Activated B cell treated with CpG ODN at 0.5 μM for 24 hours (primary cell): ENCODE measurements around the gene VPS13C. TPM values are rescaled to one million over a fixed set of nuclear protein-coding genes. Genes with fewer than 3 reads are reported as not detected.

Experiments
- ATAC-seq: fragments of 200-7000 bp; cut with Tn5 transposase; one replicate; pipeline ENCODE4 v1.10.0; 2021; ENCODE audit warnings: low read depth, mild to moderate bottlenecking, moderate library complexity
- CTCF ChIA-PET: fragments of 350-600 bp; sonication (Branson Sonifier 250); formaldehyde crosslinking; loops from one replicate; lab custom pipeline; 2021; ENCODE audit warnings: antibody characterized with exemption; lab: Charles Lee
- POLR2A ChIA-PET: fragments of 350-600 bp; sonication (Branson Sonifier 250); formaldehyde crosslinking; loops from one replicate; lab custom pipeline; 2021; ENCODE audit warnings: antibody characterized with exemption; lab: Charles Lee
- DNase-seq: peaks from one replicate; pipeline ENCODE4 v3.0.0; 2022
- H3K27ac Mint-ChIP-seq: one replicate; pipeline ENCODE4 v1.8.0; 2020; ENCODE audit warnings: mixed read lengths
- H3K27me3 Mint-ChIP-seq: one replicate; pipeline ENCODE4 v1.8.0; 2021; ENCODE audit warnings: mixed read lengths
- H3K36me3 Mint-ChIP-seq: one replicate; pipeline ENCODE4 v1.8.0; 2021; ENCODE audit warnings: low read depth, mixed read lengths
- H3K4me1 Mint-ChIP-seq: one replicate; pipeline ENCODE4 v1.8.0; 2021; ENCODE audit warnings: mixed read lengths
- H3K4me3 Mint-ChIP-seq: one replicate; pipeline ENCODE4 v1.8.0; 2020; ENCODE audit warnings: mild to moderate bottlenecking, mixed read lengths
- H3K9me3 Mint-ChIP-seq: one replicate; pipeline ENCODE4 v1.8.0; 2020; ENCODE audit warnings: mixed read lengths
- intact Hi-C: fragments of 100-400 bp; cut with micrococcal nuclease; formaldehyde crosslinking; loops from one replicate; pipeline ENCODE4 v1.15.1; 2024
- total RNA-seq: library from RNA; stranded (reverse); gene quantifications from 2 replicates; pipeline ENCODE4 v1.2.3, GENCODE V29; 2022
- TF ChIP-seq, protein P1 (sequence below): fragments of 200-600 bp; IDR thresholded peaks from one replicate; pipeline ENCODE4 v1.8.0; 2022; ENCODE audit warnings: antibody characterized with exemption, mild to moderate bottlenecking

The VPS13C gene
- total RNA-seq, 1 donor from 2014 or later = 172 TPM

DNA sequence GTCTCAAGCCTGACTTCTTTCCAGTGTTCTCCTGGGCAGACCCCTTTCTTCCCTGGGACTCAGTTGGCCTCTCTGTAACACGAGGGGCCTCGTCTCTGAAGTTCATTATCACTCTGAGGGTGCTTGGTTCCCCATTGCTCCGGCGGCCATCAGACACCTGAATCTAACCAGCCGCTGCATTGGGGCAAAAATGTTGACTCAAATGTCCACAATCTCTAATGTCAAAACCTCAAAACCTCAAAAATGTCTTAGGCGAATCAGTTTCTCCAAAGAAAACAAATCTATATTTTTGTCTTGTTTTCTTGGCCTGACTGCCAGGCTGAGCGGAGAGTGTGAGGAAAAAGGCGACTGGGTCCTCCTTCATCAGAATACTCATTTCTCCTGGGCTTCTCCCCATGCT, 220.7 kb downstream of the VPS13C start:
- DNase-seq = no peak
- no peak for ATAC-seq
- H3K9me3 Mint-ChIP-seq = no peaks in the 10 kb centered on the region
- intact Hi-C loops = loop anchor here (10.0 kb wide), 3 partner anchors 645 to 1485 kb away; no protein-coding TSS in a partner anchor
- no peak overlapping the region for H3K27ac Mint-ChIP-seq
- H3K4me3 Mint-ChIP-seq = no peak overlapping the region
- peaks cover 25% of the 10 kb centered on the region for H3K27me3 Mint-ChIP-seq
- POLR2A ChIA-PET = no interaction called here
- CTCF ChIA-PET = interaction anchor here (0.8 kb wide), 1 partner anchor 9 kb away, joined by 3 read pairs; no protein-coding TSS in a partner anchor
- no peaks in the 10 kb centered on the region for H3K4me1 Mint-ChIP-seq
- TF ChIP-seq, protein P1, sequence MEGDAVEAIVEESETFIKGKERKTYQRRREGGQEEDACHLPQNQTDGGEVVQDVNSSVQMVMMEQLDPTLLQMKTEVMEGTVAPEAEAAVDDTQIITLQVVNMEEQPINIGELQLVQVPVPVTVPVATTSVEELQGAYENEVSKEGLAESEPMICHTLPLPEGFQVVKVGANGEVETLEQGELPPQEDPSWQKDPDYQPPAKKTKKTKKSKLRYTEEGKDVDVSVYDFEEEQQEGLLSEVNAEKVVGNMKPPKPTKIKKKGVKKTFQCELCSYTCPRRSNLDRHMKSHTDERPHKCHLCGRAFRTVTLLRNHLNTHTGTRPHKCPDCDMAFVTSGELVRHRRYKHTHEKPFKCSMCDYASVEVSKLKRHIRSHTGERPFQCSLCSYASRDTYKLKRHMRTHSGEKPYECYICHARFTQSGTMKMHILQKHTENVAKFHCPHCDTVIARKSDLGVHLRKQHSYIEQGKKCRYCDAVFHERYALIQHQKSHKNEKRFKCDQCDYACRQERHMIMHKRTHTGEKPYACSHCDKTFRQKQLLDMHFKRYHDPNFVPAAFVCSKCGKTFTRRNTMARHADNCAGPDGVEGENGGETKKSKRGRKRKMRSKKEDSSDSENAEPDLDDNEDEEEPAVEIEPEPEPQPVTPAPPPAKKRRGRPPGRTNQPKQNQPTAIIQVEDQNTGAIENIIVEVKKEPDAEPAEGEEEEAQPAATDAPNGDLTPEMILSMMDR = no peak
- H3K36me3 Mint-ChIP-seq = no peaks in the 10 kb centered on the region

DNA sequence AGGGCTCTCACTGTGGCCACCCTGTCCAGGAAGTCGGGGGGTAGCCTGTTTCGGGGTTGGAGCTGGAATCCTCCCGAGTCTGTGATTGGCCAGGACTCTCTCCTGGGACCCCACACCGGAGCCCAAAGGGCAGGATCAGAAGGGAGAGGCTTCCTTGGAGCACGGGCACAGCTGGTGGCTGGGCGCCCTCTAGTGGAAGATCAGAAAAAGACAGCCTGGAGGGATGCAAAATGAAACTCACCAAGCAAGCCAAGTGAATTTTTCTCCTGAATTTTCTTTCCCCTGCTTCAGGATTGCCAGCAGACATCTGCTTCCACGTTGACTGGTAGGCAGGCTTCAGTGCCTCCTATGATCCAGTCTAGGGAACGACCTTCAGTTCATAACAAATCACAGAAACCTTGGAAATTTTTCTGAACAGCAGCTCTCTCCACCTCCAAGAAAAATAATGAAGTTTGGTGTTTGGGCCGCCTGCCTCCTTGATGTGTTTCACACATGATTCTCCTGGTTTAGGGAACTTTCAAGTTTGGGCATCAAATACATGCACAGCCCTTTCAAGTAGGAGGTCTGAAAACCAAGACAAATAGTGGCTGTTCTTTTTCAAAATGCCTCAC, 224.6 kb downstream of the VPS13C start:
- Mint-ChIP-seq H3K4me3 (no peak overlapping the region), H3K36me3 (no peaks in the 10 kb centered on the region), H3K4me1 (peaks cover 3% of the 10 kb centered on the region), H3K9me3 (no peaks in the 10 kb centered on the region), H3K27ac (no peak overlapping the region), H3K27me3 (peaks cover 33% of the 10 kb centered on the region)
- ChIA-PET CTCF (interaction anchor here (0.8 to 5.1 kb wide), 5 partner anchors 11 to 1249 kb away, joined by 3 to 57 read pairs (median 3); no protein-coding TSS in a partner anchor), POLR2A (no interaction called here)
- TF ChIP-seq, protein P1 = no peak
- DNase-seq (peak; percentile 40), ATAC-seq (peak; percentile 58)
- intact Hi-C loops = loop anchor here (10.0 kb wide), 3 partner anchors 641 to 1481 kb away; no protein-coding TSS in a partner anchor

DNA sequence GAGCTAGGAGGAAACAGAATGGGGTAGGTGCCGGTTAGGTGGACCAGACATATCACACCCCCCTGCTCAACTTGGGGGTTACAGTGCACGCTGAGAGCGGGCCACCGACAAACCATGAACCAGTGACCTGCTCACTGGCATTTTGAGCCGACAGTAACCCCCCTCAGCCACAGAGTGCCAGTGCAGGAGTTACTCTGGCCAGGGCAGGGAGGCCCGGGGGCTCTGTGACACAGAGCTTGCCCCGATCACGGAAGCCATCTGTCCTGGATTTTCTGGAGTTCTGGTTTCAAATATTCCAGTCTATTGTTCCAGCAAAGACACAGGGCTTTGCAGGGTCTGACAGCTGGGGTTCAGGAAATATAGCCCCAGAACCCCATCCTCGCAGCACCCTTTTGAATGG, 225.2 kb downstream of the VPS13C start:
- intact Hi-C loops = loop anchor here (10.0 kb wide), 3 partner anchors 640 to 1480 kb away; no protein-coding TSS in a partner anchor
- TF ChIP-seq, protein P1 = no peak
- H3K36me3 Mint-ChIP-seq = no peaks in the 10 kb centered on the region
- CTCF ChIA-PET = interaction anchor here (1.0 to 5.1 kb wide), 4 partner anchors 23 to 1249 kb away, joined by 3 to 57 read pairs (median 4); no protein-coding TSS in a partner anchor
- no peaks in the 10 kb centered on the region for H3K9me3 Mint-ChIP-seq
- ATAC-seq (no peak), DNase-seq (no peak)
- peaks cover 3% of the 10 kb centered on the region for H3K4me1 Mint-ChIP-seq
- POLR2A ChIA-PET = no interaction called here
- peaks cover 28% of the 10 kb centered on the region for H3K27me3 Mint-ChIP-seq
- no peak overlapping the region for H3K4me3 Mint-ChIP-seq
- H3K27ac Mint-ChIP-seq = no peak overlapping the region

DNA sequence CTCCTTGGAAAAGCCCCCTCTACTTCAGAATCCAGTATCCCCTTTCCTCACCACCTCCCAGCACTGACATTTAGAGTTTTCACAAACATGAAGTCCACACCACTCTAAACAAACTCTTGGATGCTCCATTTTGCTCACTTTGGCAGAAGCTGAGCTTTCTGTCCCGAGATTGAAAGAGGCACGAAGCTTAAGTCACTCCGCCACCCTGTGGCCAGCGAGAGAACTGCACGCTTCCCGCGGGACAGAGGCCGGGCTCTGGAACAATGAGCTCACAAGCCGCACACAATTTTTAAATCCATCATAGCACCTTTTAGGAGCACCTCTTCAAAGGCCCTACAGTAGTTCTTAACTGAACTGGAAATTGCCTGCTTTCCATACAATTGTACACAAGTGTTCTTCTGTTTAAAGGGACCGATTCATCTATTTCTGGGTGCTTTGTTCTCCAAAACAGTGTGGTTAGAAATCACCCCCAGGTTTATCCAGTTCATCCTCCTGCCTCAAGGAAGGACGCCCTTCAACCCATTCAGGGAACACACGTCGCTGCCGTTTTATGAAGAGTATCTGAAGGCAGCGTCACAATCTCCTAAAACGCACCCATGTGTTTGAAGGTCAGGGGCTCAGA, 226.1 kb downstream of the VPS13C start:
- DNase-seq = peak; percentile 66
- CTCF ChIA-PET = interaction anchor here (0.9 to 5.1 kb wide), 15 partner anchors 9 to 1506 kb away, joined by 3 to 57 read pairs (median 4); partner anchors contain the start of gene C2CD4A
- intact Hi-C loops = loop anchor here (1.0 to 10.0 kb wide), 5 partner anchors 639 to 1479 kb away; no protein-coding TSS in a partner anchor
- peaks cover 3% of the 10 kb centered on the region for H3K4me1 Mint-ChIP-seq
- H3K9me3 Mint-ChIP-seq = no peaks in the 10 kb centered on the region
- no peak overlapping the region for H3K27ac Mint-ChIP-seq
- peak; percentile 77 for ATAC-seq
- TF ChIP-seq, protein P1 = no peak
- POLR2A ChIA-PET = no interaction called here
- no peak overlapping the region for H3K4me3 Mint-ChIP-seq
- H3K27me3 Mint-ChIP-seq = peaks cover 24% of the 10 kb centered on the region
- H3K36me3 Mint-ChIP-seq = no peaks in the 10 kb centered on the region

DNA sequence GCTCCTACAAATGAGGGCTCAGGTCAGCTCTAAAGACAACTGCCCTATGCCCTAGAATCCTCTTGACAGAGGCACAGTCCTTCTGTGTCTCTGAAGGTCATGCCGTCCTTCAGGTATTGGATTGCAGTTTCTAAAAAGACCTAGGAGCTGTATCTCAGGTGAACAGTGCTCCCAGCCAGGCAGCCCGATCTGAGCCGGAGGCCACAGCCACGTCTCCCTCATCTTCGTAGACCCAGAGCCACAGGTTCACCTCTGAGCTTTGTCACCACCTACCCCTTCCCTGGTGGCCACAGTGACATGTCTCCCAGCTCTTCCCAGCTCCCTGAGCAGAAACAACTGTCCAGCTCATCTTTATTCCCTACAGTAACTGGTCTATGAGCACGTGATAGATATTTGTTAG, 228.0 kb downstream of the VPS13C start:
- H3K9me3 Mint-ChIP-seq = no peaks in the 10 kb centered on the region
- ChIA-PET CTCF (interaction anchor here (1.0 to 5.1 kb wide), 4 partner anchors 10 to 1246 kb away, joined by 3 to 57 read pairs (median 4); no protein-coding TSS in a partner anchor), POLR2A (no interaction called here)
- DNase-seq (no peak), ATAC-seq (no peak)
- TF ChIP-seq, protein P1 = no peak
- no peaks in the 10 kb centered on the region for H3K36me3 Mint-ChIP-seq
- H3K27ac Mint-ChIP-seq = no peak overlapping the region
- intact Hi-C loops = loop anchor here (10.0 kb wide), 3 partner anchors 637 to 1477 kb away; no protein-coding TSS in a partner anchor
- peaks cover 21% of the 10 kb centered on the region for H3K27me3 Mint-ChIP-seq
- no peak overlapping the region for H3K4me3 Mint-ChIP-seq
- peaks cover 3% of the 10 kb centered on the region for H3K4me1 Mint-ChIP-seq
